ENCODE data around the gene TSNAXIP1.
A peak's percentile ranks its signal among the peaks of the same experiment; 100 is the strongest.

TSNAXIP1 gene

GRCh38 chr16:67773569-67774456 lies 32.9 kb upstream of the TSNAXIP1 start:
- Mint-ChIP-seq H3K27ac (no peak overlapping the region), H3K4me3 (no peak overlapping the region), H3K9me3 (no peaks in the 10 kb centered on the region), H3K4me1 (no peaks in the 10 kb centered on the region), H3K27me3 (no peaks in the 10 kb centered on the region), H3K36me3 (ENCODE audit: low read depth) (peaks cover 18% of the 10 kb centered on the region)
- DNase-seq: no peak
- no peak for ATAC-seq

- H3K36me3 Mint-ChIP-seq (ENCODE audit: low read depth): peaks cover 18% of the 10 kb centered on the region
- no peak overlapping the region for H3K4me3 Mint-ChIP-seq
- H3K4me1 Mint-ChIP-seq: peaks cover 4% of the 10 kb centered on the region
- no peaks in the 10 kb centered on the region for H3K9me3 Mint-ChIP-seq
- ATAC-seq (no peak), DNase-seq (no peak)
- no peaks in the 10 kb centered on the region for H3K27me3 Mint-ChIP-seq
- no peak overlapping the region for H3K27ac Mint-ChIP-seq
Observed at GRCh38 chr16:67774457-67774853, 32.2 kb upstream of the TSNAXIP1 start.

GRCh38 chr16:67775273-67775672 lies 31.4 kb upstream of the TSNAXIP1 start:
- peaks cover 12% of the 10 kb centered on the region for H3K4me1 Mint-ChIP-seq
- DNase-seq (no peak), ATAC-seq (no peak)
- no peak overlapping the region for H3K27ac Mint-ChIP-seq
- H3K4me3 Mint-ChIP-seq: no peak overlapping the region
- no peaks in the 10 kb centered on the region for H3K9me3 Mint-ChIP-seq
- peaks cover 20% of the 10 kb centered on the region for H3K36me3 Mint-ChIP-seq (ENCODE audit: low read depth)
- H3K27me3 Mint-ChIP-seq: no peaks in the 10 kb centered on the region

- DNase-seq (no peak), ATAC-seq (no peak)
- Mint-ChIP-seq H3K9me3 (no peaks in the 10 kb centered on the region), H3K4me1 (peaks cover 26% of the 10 kb centered on the region), H3K4me3 (no peak overlapping the region), H3K36me3 (ENCODE audit: low read depth) (peaks cover 14% of the 10 kb centered on the region), H3K27me3 (no peaks in the 10 kb centered on the region), H3K27ac (no peak overlapping the region)
Observed at GRCh38 chr16:67779256-67780014, 27.3 kb upstream of the TSNAXIP1 start.

GRCh38 chr16:67780847-67781564 lies 25.7 kb upstream of the TSNAXIP1 start:
- H3K27me3 Mint-ChIP-seq: no peaks in the 10 kb centered on the region
- DNase-seq (no peak), ATAC-seq (no peak)
- peaks cover 13% of the 10 kb centered on the region for H3K36me3 Mint-ChIP-seq (ENCODE audit: low read depth)
- no peak overlapping the region for H3K4me3 Mint-ChIP-seq
- no peaks in the 10 kb centered on the region for H3K9me3 Mint-ChIP-seq
- H3K4me1 Mint-ChIP-seq: peaks cover 26% of the 10 kb centered on the region
- peak overlapping the region; percentile 36 for H3K27ac Mint-ChIP-seq

GRCh38 chr16:67781565-67781921 lies 25.1 kb upstream of the TSNAXIP1 start:
- Mint-ChIP-seq H3K9me3 (no peaks in the 10 kb centered on the region), H3K36me3 (ENCODE audit: low read depth) (peaks cover 13% of the 10 kb centered on the region), H3K4me3 (no peak overlapping the region), H3K4me1 (peaks cover 30% of the 10 kb centered on the region), H3K27me3 (no peaks in the 10 kb centered on the region), H3K27ac (peak overlapping the region; percentile 36)
- no peak for ATAC-seq
- DNase-seq: no peak

GRCh38 chr16:67782567-67783352 lies 23.9 kb upstream of the TSNAXIP1 start:
- DNase-seq (no peak), ATAC-seq (no peak)
- Mint-ChIP-seq H3K27me3 (no peaks in the 10 kb centered on the region), H3K27ac (no peak overlapping the region), H3K4me1 (peaks cover 31% of the 10 kb centered on the region), H3K4me3 (no peak overlapping the region), H3K36me3 (ENCODE audit: low read depth) (peaks cover 15% of the 10 kb centered on the region), H3K9me3 (no peaks in the 10 kb centered on the region)

- H3K9me3 Mint-ChIP-seq: no peaks in the 10 kb centered on the region
- H3K27ac Mint-ChIP-seq: no peak overlapping the region
- H3K27me3 Mint-ChIP-seq: no peaks in the 10 kb centered on the region
- DNase-seq: no peak
- H3K4me1 Mint-ChIP-seq: peaks cover 31% of the 10 kb centered on the region
- H3K36me3 Mint-ChIP-seq (ENCODE audit: low read depth): peaks cover 14% of the 10 kb centered on the region
- ATAC-seq: no peak
- no peak overlapping the region for H3K4me3 Mint-ChIP-seq
Observed at GRCh38 chr16:67783353-67783725, 23.4 kb upstream of the TSNAXIP1 start.

- H3K4me1 Mint-ChIP-seq: peaks cover 13% of the 10 kb centered on the region
- no peaks in the 10 kb centered on the region for H3K9me3 Mint-ChIP-seq
- DNase-seq (no peak), ATAC-seq (no peak)
- no peak overlapping the region for H3K27ac Mint-ChIP-seq
- H3K36me3 Mint-ChIP-seq (ENCODE audit: low read depth): peaks cover 5% of the 10 kb centered on the region
- H3K27me3 Mint-ChIP-seq: no peaks in the 10 kb centered on the region
- H3K4me3 Mint-ChIP-seq: no peak overlapping the region
Observed at GRCh38 chr16:67786491-67786890, 20.2 kb upstream of the TSNAXIP1 start.

GRCh38 chr16:67790071-67790470 lies 16.6 kb upstream of the TSNAXIP1 start:
- Mint-ChIP-seq H3K27ac (no peak overlapping the region), H3K36me3 (ENCODE audit: low read depth) (peaks cover 3% of the 10 kb centered on the region), H3K27me3 (no peaks in the 10 kb centered on the region), H3K9me3 (no peaks in the 10 kb centered on the region), H3K4me3 (no peak overlapping the region), H3K4me1 (peaks cover 9% of the 10 kb centered on the region)
- ATAC-seq: no peak
- DNase-seq: no peak

GRCh38 chr16:67796099-67796718 lies 10.5 kb upstream of the TSNAXIP1 start:
- ATAC-seq (no peak), DNase-seq (no peak)
- peaks cover 22% of the 10 kb centered on the region for H3K36me3 Mint-ChIP-seq (ENCODE audit: low read depth)
- H3K27ac Mint-ChIP-seq: peak overlapping the region; percentile 34
- H3K4me3 Mint-ChIP-seq: no peak overlapping the region
- peaks cover 21% of the 10 kb centered on the region for H3K4me1 Mint-ChIP-seq
- H3K9me3 Mint-ChIP-seq: no peaks in the 10 kb centered on the region
- no peaks in the 10 kb centered on the region for H3K27me3 Mint-ChIP-seq

GRCh38 chr16:67800338-67800926 lies 6.3 kb upstream of the TSNAXIP1 start:
- H3K27ac Mint-ChIP-seq: peak overlapping the region; percentile 53
- no peaks in the 10 kb centered on the region for H3K9me3 Mint-ChIP-seq
- DNase-seq: no peak
- no peaks in the 10 kb centered on the region for H3K27me3 Mint-ChIP-seq
- ATAC-seq: no peak
- H3K4me1 Mint-ChIP-seq: peaks cover 59% of the 10 kb centered on the region
- H3K4me3 Mint-ChIP-seq: no peak overlapping the region
- H3K36me3 Mint-ChIP-seq (ENCODE audit: low read depth): peaks cover 56% of the 10 kb centered on the region

- Mint-ChIP-seq H3K27me3 (no peaks in the 10 kb centered on the region), H3K27ac (no peak overlapping the region), H3K4me1 (peaks cover 61% of the 10 kb centered on the region), H3K9me3 (no peaks in the 10 kb centered on the region), H3K36me3 (ENCODE audit: low read depth) (peaks cover 55% of the 10 kb centered on the region), H3K4me3 (no peak overlapping the region)
- no peak for ATAC-seq
- no peak for DNase-seq
Observed at GRCh38 chr16:67801241-67801640, 5.4 kb upstream of the TSNAXIP1 start.

Measured in activated naive CD8-positive, alpha-beta T cell treated with anti-CD3 and anti-CD28 coated beads, Interleukin-2, amount 50 U/mL, for 24 hours (primary cell).